Keratinocyte (primary cell): ENCODE results near the gene SLAIN1.

Experiments
- EZH2 ChIP-seq: IDR thresholded peaks from one replicate; pipeline ENCODE4 v1.6.1; 2012; ENCODE audit warnings: inconsistent platforms, mild to moderate bottlenecking, low read length, moderate library complexity
- TF ChIP-seq, protein P1 (sequence below), 3 experiments: IDR thresholded peaks in 1 of 3; conservative IDR thresholded peaks in 1 of 3; optimal IDR thresholded peaks in 1 of 3; 2 replicates in 2 of 3; 3 replicates in 1 of 3; pipeline versions ENCODE3 to v1.5.1; 2011; ENCODE audit warnings: low read length in 3 of 3, mild to moderate bottlenecking in 3 of 3, moderate library complexity in 2 of 3, control low read depth in 1 of 3, inconsistent platforms in 1 of 3; ENCODE audit not compliant: insufficient read depth in 2 of 3; ENCODE audit errors: extremely low read depth in 1 of 3

DNA sequence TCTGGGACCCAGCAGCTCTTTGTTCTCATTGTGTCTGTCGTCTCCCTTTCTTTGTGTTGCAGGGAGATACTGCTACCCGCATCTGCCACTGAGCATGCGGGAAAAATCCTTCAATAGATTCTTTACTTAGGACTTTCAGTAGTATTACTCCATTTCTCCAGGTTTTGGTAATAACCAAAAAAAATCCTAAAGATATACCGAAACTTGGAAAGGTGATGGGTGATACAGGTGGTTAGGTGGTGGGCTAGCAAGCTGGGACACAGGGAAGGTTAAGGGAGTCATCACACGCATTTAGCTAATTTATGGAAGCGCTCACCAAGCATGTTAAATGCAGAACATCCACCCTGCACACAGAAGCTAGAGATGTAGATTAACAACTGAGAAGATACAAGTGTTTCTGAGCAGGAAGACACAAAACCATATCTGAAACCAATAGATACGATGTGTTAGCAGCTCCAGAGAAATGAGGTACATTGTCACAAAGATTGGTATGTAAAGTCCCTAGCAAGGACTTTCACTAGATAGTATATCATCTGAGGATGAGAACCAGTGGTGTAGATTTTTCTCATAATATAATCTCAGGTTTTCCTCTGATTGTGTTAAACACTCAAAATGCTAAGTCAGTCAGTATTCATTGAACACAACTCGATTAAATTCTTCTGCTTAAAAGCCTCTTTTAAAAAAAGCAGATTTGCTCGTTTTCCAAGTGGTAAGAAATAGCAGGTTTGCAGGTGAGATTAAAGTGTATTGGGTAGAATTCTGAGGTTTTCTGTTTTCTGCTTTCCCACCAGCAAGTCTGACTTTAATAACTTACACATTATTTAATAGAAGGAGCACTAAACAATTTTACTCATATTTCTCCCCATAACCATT, 1.2 kb upstream of the SLAIN1 start:
- TF ChIP-seq, protein P1, sequence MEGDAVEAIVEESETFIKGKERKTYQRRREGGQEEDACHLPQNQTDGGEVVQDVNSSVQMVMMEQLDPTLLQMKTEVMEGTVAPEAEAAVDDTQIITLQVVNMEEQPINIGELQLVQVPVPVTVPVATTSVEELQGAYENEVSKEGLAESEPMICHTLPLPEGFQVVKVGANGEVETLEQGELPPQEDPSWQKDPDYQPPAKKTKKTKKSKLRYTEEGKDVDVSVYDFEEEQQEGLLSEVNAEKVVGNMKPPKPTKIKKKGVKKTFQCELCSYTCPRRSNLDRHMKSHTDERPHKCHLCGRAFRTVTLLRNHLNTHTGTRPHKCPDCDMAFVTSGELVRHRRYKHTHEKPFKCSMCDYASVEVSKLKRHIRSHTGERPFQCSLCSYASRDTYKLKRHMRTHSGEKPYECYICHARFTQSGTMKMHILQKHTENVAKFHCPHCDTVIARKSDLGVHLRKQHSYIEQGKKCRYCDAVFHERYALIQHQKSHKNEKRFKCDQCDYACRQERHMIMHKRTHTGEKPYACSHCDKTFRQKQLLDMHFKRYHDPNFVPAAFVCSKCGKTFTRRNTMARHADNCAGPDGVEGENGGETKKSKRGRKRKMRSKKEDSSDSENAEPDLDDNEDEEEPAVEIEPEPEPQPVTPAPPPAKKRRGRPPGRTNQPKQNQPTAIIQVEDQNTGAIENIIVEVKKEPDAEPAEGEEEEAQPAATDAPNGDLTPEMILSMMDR (optimal IDR thresholded peaks at IDR 0.05 in 1 of 3, IDR thresholded peaks at IDR 0.05 in 1 of 3, conservative IDR thresholded peaks at IDR 0.05 in 1 of 3; ENCODE audit: extremely low read depth in 1 of 3, insufficient read depth in 2 of 3, low read length in 3 of 3), result no peak
- TF ChIP-seq EZH2, result peak; percentile 33
